BE2C (cell line): ENCODE measurements around the gene TMTC2.

Experiments
- DNase-seq: peaks from one replicate; pipeline ENCODE4 v3.0.0-alpha.2; 2020
- H3K27me3 ChIP-seq: fragments of 250-450 bp; sonication (Bioruptor Pico); 2 replicates; pipeline ENCODE4 v1.5.1; 2020; ENCODE audit warnings: mild to moderate bottlenecking
- H3K36me3 ChIP-seq: fragments of 250-450 bp; sonication (Bioruptor Pico); 2 replicates; pipeline ENCODE4 v1.5.1; 2020; ENCODE audit warnings: mild to moderate bottlenecking
- H3K4me1 ChIP-seq: fragments of 250-450 bp; sonication (Bioruptor Pico); 2 replicates; pipeline ENCODE4 v1.5.1; 2020
- H3K4me3 ChIP-seq: 2 replicates; pipeline ENCODE4 v1.5.1; 2011; ENCODE audit warnings: low read depth, low read length
- H3K9me3 ChIP-seq: fragments of 250-450 bp; sonication (Bioruptor Pico); 2 replicates; pipeline ENCODE4 v1.5.1; 2020
- TF ChIP-seq, protein P1 (sequence below): IDR thresholded peaks from 2 replicates; pipeline ENCODE4 v1.5.1; 2012; ENCODE audit warnings: mild to moderate bottlenecking, low read depth, low read length

The TMTC2 gene

GRCh38 chr12:82896277-82896676 is 209.6 kb downstream of the TMTC2 start:
- no peak for DNase-seq
- Histone ChIP-seq H3K27me3 (no peaks in the 10 kb centered on the region), H3K4me1 (no peaks in the 10 kb centered on the region), H3K4me3 (no peak overlapping the region), H3K36me3 (no peaks in the 10 kb centered on the region), H3K9me3 (no peaks in the 10 kb centered on the region)
- TF ChIP-seq, protein P1, sequence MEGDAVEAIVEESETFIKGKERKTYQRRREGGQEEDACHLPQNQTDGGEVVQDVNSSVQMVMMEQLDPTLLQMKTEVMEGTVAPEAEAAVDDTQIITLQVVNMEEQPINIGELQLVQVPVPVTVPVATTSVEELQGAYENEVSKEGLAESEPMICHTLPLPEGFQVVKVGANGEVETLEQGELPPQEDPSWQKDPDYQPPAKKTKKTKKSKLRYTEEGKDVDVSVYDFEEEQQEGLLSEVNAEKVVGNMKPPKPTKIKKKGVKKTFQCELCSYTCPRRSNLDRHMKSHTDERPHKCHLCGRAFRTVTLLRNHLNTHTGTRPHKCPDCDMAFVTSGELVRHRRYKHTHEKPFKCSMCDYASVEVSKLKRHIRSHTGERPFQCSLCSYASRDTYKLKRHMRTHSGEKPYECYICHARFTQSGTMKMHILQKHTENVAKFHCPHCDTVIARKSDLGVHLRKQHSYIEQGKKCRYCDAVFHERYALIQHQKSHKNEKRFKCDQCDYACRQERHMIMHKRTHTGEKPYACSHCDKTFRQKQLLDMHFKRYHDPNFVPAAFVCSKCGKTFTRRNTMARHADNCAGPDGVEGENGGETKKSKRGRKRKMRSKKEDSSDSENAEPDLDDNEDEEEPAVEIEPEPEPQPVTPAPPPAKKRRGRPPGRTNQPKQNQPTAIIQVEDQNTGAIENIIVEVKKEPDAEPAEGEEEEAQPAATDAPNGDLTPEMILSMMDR, result no peak

GRCh38 chr12:82896979-82897378 is 210.3 kb downstream of the TMTC2 start:
- no peaks in the 10 kb centered on the region for H3K36me3 ChIP-seq
- TF ChIP-seq, protein P1, result no peak
- DNase-seq, result no peak

DNA sequence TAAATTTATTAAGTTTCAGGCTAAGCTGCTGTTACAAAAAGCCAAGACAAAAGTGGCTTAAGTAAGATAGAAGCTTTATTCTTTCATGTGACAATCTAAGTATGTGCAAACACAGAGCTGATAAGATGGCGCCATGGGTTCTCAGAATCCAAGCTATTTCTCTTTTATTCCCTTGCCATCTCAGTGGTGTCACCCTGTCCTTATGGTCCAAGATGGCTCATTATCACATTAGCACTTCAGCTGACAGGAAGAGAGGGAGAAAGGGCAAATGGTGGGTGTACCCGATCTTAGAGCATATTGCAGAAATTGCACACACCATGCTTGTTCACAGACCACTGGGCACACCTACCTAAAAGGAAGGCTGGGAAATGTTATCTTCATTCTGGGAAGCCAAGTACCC is 211.7 kb downstream of the TMTC2 start:
- Histone ChIP-seq H3K9me3 (no peaks in the 10 kb centered on the region), H3K4me1 (no peaks in the 10 kb centered on the region), H3K36me3 (no peaks in the 10 kb centered on the region), H3K27me3 (no peaks in the 10 kb centered on the region), H3K4me3 (no peak overlapping the region)
- no peak for DNase-seq
- TF ChIP-seq, protein P1, result no peak

More at GRCh38 chr12:82896979-82897378, 210.3 kb downstream of the TMTC2 start:
- H3K9me3 ChIP-seq, result no peaks in the 10 kb centered on the region
- no peak overlapping the region for H3K4me3 ChIP-seq
- H3K27me3 ChIP-seq, result no peaks in the 10 kb centered on the region
- H3K4me1 ChIP-seq, result no peaks in the 10 kb centered on the region

GRCh38 chr12:82904219-82904790 is 217.6 kb downstream of the TMTC2 start:
- TF ChIP-seq, protein P1, result no peak
- H3K4me3 ChIP-seq, result no peak overlapping the region
- no peaks in the 10 kb centered on the region for H3K36me3 ChIP-seq
- DNase-seq, result no peak
- no peaks in the 10 kb centered on the region for H3K27me3 ChIP-seq
- H3K9me3 ChIP-seq, result no peaks in the 10 kb centered on the region
- H3K4me1 ChIP-seq, result peaks cover 5% of the 10 kb centered on the region

- Histone ChIP-seq H3K4me1 (peaks cover under 1% of the 10 kb centered on the region; the same call in 1 of the 2 replicates), H3K36me3 (no peaks in the 10 kb centered on the region), H3K9me3 (no peaks in the 10 kb centered on the region), H3K4me3 (no peak overlapping the region), H3K27me3 (no peaks in the 10 kb centered on the region)
- TF ChIP-seq, protein P1, result peak; percentile 10; the same call in 1 of the 2 replicates
- DNase-seq, result no peak
Observed at GRCh38 chr12:82910246-82910893, 223.7 kb downstream of the TMTC2 start.

DNA sequence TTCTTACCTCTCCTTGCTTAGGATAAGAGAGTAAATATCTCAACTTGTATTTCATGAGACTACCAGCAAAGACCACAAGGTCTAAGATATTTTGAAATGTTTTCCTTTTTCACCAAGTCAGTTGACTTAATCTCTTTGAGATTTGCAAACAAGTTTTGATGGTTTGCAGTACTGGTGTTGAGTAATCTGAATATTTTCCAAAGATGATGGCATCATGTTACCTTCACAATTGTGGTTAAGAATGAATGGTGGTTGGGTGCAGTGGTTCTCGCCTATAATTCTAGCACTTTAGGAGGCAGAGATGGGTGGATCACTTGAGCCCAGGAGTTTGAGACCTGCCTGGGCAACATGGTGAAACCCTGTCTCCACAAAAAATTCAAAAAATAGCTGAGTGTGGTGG is 225.7 kb downstream of the TMTC2 start:
- Histone ChIP-seq H3K4me1 (no peaks in the 10 kb centered on the region), H3K27me3 (no peaks in the 10 kb centered on the region), H3K4me3 (no peak overlapping the region), H3K9me3 (no peaks in the 10 kb centered on the region), H3K36me3 (no peaks in the 10 kb centered on the region)
- no peak for DNase-seq
- TF ChIP-seq, protein P1, result no peak
